Central memory CD4-positive, alpha-beta T cell (primary cell): Measurements from ENCODE around the gene XPR1.

Source experiments
- DNase-seq: peaks from one replicate; pipeline ENCODE4 v3.0.0; 2022

Gene XPR1

DNA sequence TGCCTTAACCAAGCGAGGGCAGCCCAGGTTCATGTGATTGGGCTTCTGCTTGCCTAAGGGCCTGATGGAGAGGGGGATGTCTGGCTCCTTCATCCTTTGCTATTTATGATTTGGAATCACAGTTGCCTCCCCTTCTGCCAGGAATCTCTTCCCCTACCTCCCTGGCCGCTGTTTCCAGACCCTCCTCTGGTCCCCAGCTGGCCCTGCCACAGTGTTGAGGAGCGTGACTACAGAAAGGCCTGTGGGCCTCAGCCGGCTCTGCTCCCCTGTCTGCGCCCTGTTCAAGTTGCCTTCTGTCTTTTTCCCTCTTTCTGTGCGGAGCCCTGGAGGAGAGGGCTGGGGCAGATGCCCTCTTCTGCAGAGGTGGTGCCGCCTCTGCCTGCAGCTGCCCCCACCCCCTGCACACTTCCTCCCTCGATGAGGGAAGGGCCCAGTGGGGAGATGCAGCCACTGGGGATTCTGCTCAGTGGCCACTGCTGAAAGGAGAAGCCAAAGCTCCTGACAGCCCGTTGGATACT is 287.4 kb downstream of the XPR1 start:
- DNase-seq: no peak

- DNase-seq: no peak
These were observed 288.4 kb downstream of the XPR1 start for GRCh38 chr1:180920193-180920592.

- DNase-seq: no peak
These were observed 288.9 kb downstream of the XPR1 start for GRCh38 chr1:180920702-180921101.

DNA sequence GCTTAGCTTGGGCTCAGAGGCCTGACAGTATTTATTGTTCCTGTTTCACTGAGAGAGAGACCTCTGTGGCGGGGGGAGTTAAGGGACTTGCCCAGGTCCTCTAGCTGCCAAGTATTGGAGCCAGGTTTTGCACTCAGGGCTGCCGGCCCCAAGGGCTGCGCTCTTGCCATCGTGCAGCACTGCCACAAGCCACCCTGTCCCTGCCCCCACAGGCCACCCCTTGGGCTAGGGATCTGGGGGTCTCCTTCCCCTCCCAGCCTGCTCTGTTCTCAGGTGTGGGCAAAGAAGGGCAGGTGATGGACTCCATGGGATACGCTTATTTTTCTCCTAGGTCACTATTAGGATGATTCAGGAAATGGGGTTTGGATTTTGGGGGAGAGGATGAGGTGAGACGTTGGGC is 289.6 kb downstream of the XPR1 start:
- DNase-seq: no peak

DNA sequence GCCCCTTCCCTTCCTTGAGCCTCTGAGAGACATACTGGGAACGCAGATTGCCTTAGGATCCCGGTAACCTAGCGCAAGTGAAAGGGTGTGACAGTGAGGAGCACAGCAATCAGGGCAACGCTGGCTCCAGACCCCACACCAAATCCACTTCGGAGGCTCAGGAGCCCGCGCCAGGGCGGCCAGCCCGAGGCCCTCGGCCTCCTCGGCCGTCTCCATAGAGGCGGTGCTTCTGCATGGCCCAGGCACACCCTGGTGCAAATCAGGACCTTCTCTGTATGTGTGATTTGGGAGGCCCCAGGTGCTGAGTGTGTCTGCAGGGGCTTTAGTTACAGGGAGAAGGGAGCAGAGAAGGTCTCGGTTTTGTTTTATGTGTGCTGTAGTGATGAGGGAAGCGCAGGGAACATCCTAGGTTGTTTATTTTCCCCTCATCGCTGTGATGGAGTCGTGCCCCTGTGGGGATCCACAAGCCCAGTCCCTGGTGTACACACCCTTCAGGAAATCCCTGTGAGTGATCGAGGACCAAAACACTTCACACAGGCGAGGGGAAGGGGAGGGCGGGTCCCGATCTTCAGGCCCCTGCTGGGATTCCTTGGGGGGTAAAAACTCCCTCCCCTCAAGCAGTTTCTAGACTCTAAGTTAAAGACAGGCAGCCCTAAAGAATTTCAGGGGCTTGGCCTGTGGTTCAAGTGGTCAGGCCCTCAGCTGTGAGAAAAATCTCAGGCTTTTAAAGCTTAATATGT is 290.2 kb downstream of the XPR1 start:
- no peak for DNase-seq

DNA sequence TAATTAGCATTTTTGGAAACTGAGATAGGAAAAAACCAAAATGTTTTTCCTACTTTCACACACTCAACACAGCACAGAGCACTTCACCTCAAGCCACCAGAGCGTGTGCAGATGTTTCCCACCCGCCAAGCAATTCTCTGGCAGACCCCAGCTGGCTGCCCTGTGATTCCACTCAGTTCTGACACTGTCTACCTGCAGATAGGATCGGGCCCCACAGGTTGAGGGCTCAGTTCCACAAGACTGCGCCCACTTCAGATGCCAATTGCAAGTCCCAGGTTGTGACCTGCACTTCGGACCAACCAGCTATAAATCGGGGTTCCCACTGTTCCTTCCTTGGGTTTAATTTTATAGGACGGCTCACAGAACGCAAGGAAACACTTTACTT is 290.8 kb downstream of the XPR1 start:
- no peak for DNase-seq

GRCh38 chr1:180923021-180923841 is 291.4 kb downstream of the XPR1 start:
- no peak for DNase-seq

DNA sequence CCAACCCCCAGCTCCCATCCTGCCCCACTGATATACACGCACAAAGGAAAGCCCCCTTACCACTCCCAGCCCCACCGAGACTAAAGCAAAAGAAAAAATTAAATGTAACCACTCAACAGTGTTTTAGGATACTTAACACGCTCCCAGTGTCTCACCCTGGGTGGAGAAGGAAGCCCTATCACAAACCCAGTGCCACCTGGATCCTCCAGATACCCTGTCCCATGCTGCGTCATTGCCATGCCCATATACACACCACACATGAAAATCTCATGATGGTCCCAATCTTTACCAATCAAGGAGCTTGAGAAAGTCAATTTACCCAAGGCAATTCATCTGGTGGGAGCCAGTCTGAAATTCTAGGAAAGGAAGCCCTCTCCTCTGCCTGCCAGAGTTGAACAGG is 292.1 kb downstream of the XPR1 start:
- no peak for DNase-seq

DNA sequence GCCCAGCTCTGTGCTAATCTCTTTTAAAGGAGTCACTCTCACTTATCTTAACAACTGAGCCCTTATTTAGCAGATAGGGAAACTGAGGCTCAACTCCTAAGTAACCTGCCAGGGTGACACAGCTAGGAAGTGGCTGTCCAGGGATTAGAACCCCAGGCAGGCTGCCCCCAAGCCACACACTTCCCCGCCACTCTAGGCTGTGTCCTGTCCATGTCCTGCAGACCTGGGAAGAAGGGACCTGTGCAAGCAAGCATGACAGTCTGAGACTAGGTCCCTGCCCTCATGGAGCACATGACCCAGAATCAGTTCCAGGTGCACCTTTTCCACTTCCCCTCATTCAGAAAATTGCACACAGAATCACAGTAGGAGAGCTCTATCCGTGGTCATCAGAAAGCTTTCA is 293.1 kb downstream of the XPR1 start:
- no peak for DNase-seq

GRCh38 chr1:180925471-180926051 is 293.7 kb downstream of the XPR1 start:
- DNase-seq: no peak

DNA sequence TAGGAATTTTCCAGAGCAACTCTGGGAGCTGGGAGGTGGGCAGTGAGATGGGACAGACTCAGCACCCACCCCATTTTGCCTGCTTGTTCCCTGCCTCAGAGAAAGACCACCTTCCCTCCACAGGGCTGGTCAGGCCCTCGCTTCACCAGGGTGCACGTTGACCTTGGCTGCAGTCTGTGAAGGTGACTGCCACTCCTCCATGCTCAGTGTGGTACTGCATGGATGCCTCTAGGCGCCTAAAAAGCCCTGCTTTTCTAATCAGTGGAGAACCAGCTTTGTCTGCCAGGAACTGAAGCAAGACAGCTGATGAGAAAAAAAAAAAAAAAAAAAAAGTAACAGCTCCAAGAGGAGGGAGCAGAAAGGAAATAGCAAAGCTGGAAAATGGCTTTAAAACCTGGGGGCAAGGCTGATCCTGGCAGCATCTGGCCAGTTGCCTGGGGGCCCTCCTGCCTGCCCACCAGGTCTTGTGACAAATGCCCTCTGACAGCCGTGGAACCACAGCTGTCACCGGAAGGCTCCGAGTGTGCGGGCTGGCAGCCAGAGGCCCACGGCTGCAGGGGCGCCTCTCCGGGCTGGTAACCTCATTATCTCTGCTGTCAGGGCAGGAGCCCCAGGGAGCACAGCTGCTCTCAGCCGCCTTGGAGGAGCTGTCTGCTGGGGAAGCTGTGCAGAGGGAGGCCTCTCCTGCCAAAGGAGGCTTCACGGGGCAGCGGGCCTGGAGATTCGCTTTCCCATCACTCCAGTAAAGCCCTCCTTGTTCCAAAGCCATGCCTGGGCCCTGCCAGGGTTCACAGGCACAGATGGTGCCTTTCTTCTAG is 294.6 kb downstream of the XPR1 start:
- DNase-seq: no peak

DNA sequence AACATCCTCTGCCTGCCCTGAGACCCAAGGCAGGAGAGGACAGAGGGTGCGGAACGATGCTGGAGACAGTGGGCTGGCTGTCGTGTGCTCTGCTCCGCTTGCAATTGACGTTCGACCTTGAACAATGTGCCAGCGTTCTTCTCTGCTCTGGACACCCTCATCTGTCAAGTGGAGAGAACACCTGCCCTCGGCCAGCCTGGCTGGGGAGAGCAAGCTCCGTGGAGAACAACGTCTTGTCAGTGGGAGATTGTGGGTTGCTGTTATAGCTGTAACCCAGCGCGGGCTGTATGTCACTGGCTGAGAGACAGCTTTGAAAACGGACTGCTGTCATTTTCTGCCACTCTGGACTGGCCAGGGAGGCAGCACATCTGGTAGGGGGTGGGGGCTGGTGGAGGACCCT is 295.5 kb downstream of the XPR1 start:
- no peak for DNase-seq

- DNase-seq: no peak
These were observed 296.0 kb downstream of the XPR1 start for GRCh38 chr1:180927841-180928240.

- no peak for DNase-seq
These were observed 296.8 kb downstream of the XPR1 start for GRCh38 chr1:180928331-180929230.

DNA sequence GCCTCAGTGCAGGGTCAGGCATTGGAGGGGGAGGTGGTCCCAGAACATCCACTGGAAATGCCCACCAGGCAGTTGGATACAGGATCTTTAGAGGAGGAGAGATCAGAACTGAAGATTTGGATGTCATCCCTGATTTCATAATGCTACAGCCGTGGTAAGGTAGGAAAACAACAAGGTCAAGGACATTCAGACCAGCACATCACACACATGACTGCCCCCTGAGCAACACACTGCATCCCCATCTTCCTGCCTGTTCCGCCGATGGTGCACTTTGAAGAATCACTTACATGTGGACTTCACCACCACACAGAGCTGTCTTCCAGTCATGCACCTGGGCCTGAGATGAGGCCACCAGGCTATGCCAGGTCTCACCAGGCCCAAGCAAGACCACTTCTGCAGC is 297.6 kb downstream of the XPR1 start:
- DNase-seq: no peak

DNA sequence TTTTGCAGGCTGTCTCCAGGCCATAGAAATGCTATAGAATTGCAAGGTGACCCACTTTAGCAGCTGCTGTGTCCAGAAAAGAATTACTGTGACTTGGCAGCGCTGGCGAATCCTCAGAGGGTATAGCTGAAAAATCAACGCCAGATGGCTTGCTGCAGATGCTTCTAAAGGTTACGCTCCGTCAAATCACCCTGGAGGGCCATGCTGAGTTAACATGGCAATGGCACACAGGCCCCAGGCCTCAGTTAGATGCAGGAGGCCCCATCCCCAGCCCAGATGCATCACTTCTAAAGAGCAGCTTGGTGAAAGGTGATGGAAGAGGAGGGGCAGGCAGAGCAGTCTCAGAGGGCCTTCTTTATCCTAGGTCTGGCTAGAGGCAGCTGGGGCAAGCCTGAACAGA is 298.9 kb downstream of the XPR1 start:
- DNase-seq: no peak

GRCh38 chr1:180931529-180931928 is 299.7 kb downstream of the XPR1 start:
- DNase-seq: no peak

DNA sequence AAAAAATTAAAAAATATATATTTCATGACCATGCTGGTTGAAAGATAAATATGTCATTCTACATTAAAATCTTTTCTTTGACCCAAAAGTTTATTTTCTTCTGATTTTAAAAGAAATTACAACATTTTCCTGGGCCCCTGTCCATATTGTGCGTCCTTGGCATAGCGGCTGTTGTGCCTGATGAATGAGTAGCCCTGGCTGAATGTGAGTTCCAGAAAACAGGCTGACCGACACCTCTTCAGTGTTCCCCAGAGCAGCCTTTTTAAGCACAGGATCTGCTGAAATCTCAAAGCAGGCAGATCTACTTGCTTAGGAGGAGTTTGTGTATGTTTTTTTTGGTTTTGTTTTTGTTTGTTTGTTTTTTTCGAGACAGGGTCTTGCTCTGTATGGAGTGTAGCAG is 300.6 kb downstream of the XPR1 start:
- no peak for DNase-seq

DNA sequence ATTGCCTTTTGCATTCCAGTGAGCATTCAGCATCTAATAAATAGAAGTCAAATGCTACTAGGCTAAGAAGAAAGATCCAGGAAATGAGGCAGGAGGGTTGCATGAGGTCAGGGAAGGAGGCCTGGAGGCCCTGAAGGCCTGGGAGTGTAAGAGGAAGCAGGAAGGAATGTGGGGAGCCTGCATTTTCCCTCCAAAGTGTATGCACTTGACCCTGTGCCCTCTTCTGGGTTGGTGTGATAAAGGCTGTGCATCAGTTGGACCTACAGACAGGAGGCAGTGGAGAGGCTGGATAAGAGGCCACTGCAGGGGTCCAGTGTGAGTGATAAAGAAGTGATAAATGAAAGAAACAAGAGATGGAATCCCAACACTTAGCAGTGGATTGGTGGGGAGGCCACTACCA is 301.3 kb downstream of the XPR1 start:
- DNase-seq: no peak

GRCh38 chr1:180934563-180934962 is 302.7 kb downstream of the XPR1 start:
- DNase-seq: no peak

GRCh38 chr1:180935326-180936109 is 303.7 kb downstream of the XPR1 start:
- no peak for DNase-seq
